GM12873 (cell line): ENCODE measurements around the gene MRGPRD.

Experiments used
- TF ChIP-seq, protein P1 (sequence below): IDR thresholded peaks from 2 replicates; pipeline ENCODE4 v1.5.1; 2012; ENCODE audit warnings: low read depth, mild to moderate bottlenecking, moderate library complexity, low read length, control low read depth; ENCODE audit not compliant: insufficient read depth; ENCODE audit errors: missing control alignments

MRGPRD gene

DNA sequence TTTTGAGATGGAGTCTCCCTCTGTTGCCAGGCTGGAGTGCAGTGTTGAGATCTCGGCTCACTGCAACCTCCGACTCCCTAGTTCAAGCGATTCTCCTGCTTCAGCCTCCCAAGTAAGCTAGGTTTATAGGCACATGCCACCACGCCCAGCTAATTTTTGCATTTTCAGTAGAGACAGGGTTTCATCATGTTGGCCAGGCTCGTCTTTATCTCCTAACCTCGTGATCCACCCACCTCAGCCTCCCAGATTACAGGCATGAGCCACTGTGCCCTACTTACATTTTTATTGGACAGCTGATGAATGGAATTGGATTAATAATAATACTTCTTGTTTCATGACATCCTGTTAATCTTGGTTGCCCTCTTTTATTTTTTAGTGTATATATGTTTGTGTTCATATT lies 3.0 kb upstream of the MRGPRD start:
- TF ChIP-seq, protein P1, sequence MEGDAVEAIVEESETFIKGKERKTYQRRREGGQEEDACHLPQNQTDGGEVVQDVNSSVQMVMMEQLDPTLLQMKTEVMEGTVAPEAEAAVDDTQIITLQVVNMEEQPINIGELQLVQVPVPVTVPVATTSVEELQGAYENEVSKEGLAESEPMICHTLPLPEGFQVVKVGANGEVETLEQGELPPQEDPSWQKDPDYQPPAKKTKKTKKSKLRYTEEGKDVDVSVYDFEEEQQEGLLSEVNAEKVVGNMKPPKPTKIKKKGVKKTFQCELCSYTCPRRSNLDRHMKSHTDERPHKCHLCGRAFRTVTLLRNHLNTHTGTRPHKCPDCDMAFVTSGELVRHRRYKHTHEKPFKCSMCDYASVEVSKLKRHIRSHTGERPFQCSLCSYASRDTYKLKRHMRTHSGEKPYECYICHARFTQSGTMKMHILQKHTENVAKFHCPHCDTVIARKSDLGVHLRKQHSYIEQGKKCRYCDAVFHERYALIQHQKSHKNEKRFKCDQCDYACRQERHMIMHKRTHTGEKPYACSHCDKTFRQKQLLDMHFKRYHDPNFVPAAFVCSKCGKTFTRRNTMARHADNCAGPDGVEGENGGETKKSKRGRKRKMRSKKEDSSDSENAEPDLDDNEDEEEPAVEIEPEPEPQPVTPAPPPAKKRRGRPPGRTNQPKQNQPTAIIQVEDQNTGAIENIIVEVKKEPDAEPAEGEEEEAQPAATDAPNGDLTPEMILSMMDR = no peak

DNA sequence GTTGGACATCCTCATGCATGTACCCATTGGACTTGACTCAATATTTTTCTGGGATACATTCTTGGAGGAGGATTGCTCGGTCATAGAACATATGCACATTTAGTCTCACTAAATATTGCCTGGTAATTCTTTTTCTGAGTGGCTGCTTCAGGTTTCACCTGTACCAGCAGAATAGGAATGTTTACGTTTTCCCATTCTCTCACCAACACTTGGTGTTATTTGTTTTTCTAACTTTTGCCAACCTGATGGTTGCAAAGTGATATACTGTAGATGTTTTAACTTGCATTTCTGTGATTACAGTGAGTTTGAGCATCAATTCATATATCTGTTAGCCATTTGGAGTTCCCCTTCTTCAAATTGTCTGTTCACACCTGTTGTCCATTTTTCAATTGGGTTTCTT lies 1.3 kb upstream of the MRGPRD start:
- TF ChIP-seq, protein P1 = no peak

DNA sequence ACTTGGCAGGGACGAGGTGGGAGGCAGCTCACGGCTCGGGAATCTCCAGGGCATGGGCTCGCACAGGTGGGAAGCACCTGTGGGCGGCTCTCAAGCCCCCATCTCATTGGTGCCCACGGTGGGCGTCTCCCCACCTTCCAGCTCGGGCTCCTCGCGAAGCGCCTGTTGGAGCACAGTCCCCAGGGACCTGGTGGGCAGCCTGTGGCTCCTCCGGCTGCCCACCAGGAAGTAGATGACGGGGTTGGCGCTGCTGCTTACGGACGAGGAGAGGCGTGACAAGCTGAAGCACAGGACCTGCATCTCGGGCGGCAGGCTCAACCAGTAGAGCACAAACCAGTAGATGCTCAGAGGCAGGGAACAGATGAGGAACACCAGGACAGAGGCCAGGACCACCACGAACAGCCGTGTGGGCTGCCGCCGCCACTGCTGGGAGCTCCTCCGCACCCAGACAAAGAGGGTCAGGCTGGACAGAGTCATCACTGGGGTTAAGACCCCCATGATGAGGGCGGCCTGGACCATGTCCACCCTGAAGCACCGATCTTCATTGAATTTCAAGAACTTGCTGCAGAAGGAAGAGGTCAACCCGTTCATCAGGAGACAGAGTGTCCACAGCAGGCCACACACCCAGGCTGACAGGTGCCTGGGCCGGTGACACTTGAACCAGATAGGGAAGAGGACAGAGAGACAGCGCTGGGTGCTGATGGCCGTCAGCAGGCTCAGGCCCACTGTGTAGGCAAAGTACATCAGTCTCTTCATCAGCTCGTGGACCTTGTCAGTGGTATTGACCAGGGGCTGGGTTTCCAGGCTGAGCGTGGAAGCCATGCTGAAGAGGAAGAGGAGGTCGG lies 633 bp downstream of the MRGPRD start:
- TF ChIP-seq, protein P1 = no peak

DNA sequence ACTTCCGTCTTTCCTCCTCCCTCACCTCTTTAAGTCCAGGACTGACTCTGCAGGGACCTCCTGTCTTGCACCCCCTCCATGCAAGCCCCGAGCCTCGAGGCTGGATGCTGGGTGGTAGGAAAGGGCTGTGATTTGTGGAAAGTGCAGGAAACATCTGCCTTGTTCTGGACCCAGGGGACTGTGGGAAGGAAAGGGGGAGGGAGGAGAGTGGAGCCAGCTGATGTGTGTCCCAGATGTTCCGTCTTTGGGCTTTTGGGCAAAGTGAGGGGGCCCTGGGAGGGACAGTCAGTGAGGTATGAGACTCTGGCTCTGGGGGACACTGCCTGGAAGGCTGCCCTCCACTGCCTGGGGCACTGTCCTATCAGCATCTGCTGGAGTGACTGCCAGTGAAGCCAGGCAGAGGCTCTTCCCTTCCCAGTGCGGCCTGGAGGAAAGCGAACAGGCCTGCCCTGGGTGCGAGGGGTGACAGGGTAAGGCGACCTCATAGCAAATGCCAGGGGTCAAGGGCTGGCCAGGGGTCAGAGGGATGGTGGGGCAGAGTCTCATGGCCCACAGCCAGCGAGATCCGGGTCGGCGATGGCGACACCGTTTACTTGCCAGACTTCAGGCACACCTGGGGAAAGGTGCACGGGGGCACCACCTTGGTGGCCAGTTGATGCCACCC lies 1.7 kb downstream of the MRGPRD start:
- TF ChIP-seq, protein P1 = no peak

DNA sequence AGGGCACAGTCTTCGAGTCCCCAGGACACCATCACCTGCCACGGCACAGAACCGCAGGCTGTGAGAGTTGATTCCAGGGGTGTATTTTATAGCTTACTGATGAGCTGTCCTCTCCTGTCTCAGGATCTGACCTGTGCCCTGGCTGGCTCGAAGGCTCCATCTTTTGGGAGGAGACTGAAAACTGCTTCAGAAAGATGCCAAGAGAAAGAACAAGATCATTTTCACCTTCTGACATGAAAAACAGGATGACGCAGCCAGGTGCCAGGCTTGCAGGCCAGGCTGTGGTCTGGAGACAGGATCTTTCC lies 2.2 kb downstream of the MRGPRD start:
- TF ChIP-seq, protein P1 = no peak

DNA sequence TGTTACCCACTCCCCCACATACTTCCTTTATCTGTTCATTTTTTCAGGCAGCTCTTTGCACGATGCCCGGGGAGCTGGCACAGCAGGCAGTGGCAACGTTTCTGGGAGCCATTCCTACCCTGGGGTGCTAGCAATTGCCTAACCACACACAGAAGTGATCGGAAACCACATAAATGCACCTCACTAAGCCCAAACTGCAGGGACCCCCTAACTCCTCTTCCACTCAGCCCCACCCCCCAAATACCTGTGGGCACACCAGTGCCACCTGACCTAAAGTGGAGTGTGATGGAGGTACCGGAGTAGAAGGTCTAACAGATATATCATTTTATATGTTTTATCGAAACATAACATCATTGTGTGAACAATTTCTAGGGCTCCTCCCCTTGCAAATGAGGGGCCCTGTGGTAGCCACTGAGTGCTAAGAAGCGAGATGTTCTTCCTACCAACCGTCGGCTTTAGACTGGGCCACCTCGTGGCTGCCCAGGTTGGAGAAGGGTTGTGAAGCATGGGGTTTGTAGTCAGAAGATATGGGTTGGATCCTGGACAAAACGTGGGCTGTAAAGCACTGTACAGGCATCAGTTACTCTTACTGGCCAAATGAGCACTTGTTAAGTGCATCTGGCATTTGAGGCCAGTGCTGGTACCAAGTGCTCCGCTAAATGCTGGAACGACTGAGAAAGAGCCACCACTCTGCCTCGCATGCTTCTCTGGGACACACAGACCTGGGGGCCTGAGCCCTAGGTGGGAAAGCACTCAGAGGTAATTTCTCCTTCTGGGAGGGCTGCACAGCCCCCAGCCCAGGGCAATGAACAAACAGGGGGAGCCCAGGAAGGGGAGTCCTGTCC lies 2.8 kb downstream of the MRGPRD start:
- TF ChIP-seq, protein P1 = no peak

DNA sequence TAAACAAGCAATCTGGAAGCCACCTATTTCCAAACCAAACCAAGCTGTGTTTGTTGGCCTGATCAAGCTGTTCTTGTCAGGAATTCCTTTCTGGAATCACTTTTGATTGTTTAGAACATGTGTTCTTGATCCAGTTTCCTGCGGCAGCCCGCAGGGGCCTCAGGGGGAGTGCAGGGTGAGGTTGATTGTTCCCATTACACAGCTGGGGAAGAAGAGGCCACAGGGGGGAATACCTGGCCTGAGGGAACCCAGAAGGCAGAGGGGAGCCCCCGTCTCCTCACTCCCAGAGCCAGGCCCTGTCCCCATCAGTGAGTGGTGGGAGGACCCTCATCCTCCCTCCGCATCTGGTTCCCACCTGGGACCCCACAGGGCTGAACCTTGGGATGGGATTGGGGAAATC lies 4.2 kb downstream of the MRGPRD start:
- TF ChIP-seq, protein P1 = no peak
